Prostate gland (tissue), 2 donors: ENCODE results near the gene BABAM2.

ENCODE experiments used
- CTCF ChIP-seq, 4 experiments: fragments of 200-600 bp in 2 of 4; fragments of 450-650 bp in 2 of 4; sonication (generic) in 2 of 4; IDR thresholded peaks; 1 replicate in 3 of 4; 2 replicates in 1 of 4; pipeline ENCODE4 v1.5.1; 2016 to 2019; ENCODE audit warnings: antibody characterized with exemption in 4 of 4, mild to moderate bottlenecking in 2 of 4, moderate library complexity in 2 of 4
- POLR2A ChIP-seq: fragments of 450-650 bp; IDR thresholded peaks from one replicate; pipeline ENCODE4 v1.6.1; 2016; ENCODE audit warnings: antibody characterized with exemption, mild to moderate bottlenecking
- POLR2AphosphoS5 ChIP-seq: sonication (generic); formaldehyde crosslinking; IDR thresholded peaks from one replicate; pipeline ENCODE4 v1.6.1; 2017; ENCODE audit warnings: antibody characterized with exemption

GRCh38 chr2:28282248-28282647 is 391.7 kb downstream of the BABAM2 start:
- TF ChIP-seq CTCF (IDR thresholded peaks at IDR 0.05) (no peak), POLR2A (no peak), POLR2AphosphoS5 (no peak)
